ENCODE data around the gene NADSYN1. TPM values are rescaled to one million over a fixed set of nuclear protein-coding genes. Genes with fewer than 3 reads are reported as not detected.
"Not testable (repeated sequence)": the region's sequence is repeated elsewhere in the genome, so short reads cannot be mapped to it uniquely, and the experiment has no call there.

The NADSYN1 gene
- polyA plus RNA-seq, 1 donor from 2014 or later: 66.9 TPM

- Histone ChIP-seq H3K9me2 (ENCODE audit: insufficient read depth, low read length) (no peaks in the 10 kb centered on the region), H3K27ac (ENCODE audit: low read length) (no peak overlapping the region), H3K36me3 (ENCODE audit: insufficient read depth, low read length) (no peaks in the 10 kb centered on the region), H3K9ac (ENCODE audit: low read length) (no peak overlapping the region), H3K4me3 (ENCODE audit: low read length) (no peak overlapping the region), H3K27me3 (ENCODE audit: insufficient read depth, low read depth, low read length) (no peaks in the 10 kb centered on the region), H3F3A (ENCODE audit: insufficient read depth, low read length, poor library complexity, severe bottlenecking) (no peaks in the 10 kb centered on the region), H4K20me1 (ENCODE audit: insufficient read depth) (no peaks in the 10 kb centered on the region), H3K9me3 (ENCODE audit: low read length) (no peaks in the 10 kb centered on the region), H3K79me2 (replicated peaks; ENCODE audit: insufficient read depth, low read length) (no peaks in the 10 kb centered on the region), H3K4me2 (ENCODE audit: low read length) (no peak overlapping the region), H2AFZ (ENCODE audit: low read depth, low read length) (no peak overlapping the region)
- TF ChIP-seq REST (IDR thresholded peaks at IDR 0.05; ENCODE audit: borderline replicate concordance) (no peak), MXI1 (conservative IDR thresholded peaks at IDR 0.05; ENCODE audit: poor library complexity, severe bottlenecking) (no peak), RAD21 (conservative IDR thresholded peaks at IDR 0.05) (no peak)
Observed at GRCh38 chr11:71535825-71536224, 82.8 kb downstream of the NADSYN1 start.

- no peaks in the 10 kb centered on the region for H3K79me2 ChIP-seq (replicated peaks; ENCODE audit: insufficient read depth, low read length)
- TF ChIP-seq POLR2AphosphoS5 (IDR thresholded peaks at IDR 0.05) (no peak), EZH2 (IDR thresholded peaks at IDR 0.05; ENCODE audit: borderline replicate concordance, insufficient read depth, low read length, poor library complexity, severe bottlenecking) (no peak), EP300 (conservative IDR thresholded peaks at IDR 0.05; ENCODE audit: poor library complexity, severe bottlenecking) (no peak), REST (IDR thresholded peaks at IDR 0.05; ENCODE audit: borderline replicate concordance) (no peak), RAD21 (conservative IDR thresholded peaks at IDR 0.05) (no peak), MXI1 (conservative IDR thresholded peaks at IDR 0.05; ENCODE audit: poor library complexity, severe bottlenecking) (no peak), CTCF (IDR thresholded peaks at IDR 0.05; ENCODE audit: poor library complexity, severe bottlenecking) (no peak), TAF1 (IDR thresholded peaks at IDR 0.05; ENCODE audit: low read depth) (no peak)
- no peak overlapping the region for H3K4me3 ChIP-seq (ENCODE audit: low read length)
- H3K4me2 ChIP-seq (ENCODE audit: low read length): no peak overlapping the region
- H3K27me3 ChIP-seq (ENCODE audit: insufficient read depth, low read depth, low read length): no peaks in the 10 kb centered on the region
- no peak overlapping the region for H3K27ac ChIP-seq (ENCODE audit: low read length)
- no peak overlapping the region for H2AFZ ChIP-seq (ENCODE audit: low read depth, low read length)
- no peaks in the 10 kb centered on the region for H3K36me3 ChIP-seq (ENCODE audit: insufficient read depth, low read length)
- H3K9me2 ChIP-seq (ENCODE audit: insufficient read depth, low read length): no peaks in the 10 kb centered on the region
- no peaks in the 10 kb centered on the region for H3F3A ChIP-seq (ENCODE audit: insufficient read depth, low read length, poor library complexity, severe bottlenecking)
- H3K9ac ChIP-seq (ENCODE audit: low read length): no peak overlapping the region
- H3K9me3 ChIP-seq (ENCODE audit: low read length): no peaks in the 10 kb centered on the region
- H4K20me1 ChIP-seq (ENCODE audit: insufficient read depth): no peaks in the 10 kb centered on the region
Observed at GRCh38 chr11:71537537-71537936, 84.5 kb downstream of the NADSYN1 start.

GRCh38 chr11:71537977-71538665 lies 85.1 kb downstream of the NADSYN1 start, which contains the start of gene KRTAP5-8:
TSS of gene KRTAP5-8 (plus strand) at chr11:71538025. CDS start at chr11:71538056, 31 bp downstream.
- H3K79me2 ChIP-seq (replicated peaks; ENCODE audit: insufficient read depth, low read length); H3K9me3 ChIP-seq (ENCODE audit: low read length); H3K27ac ChIP-seq (ENCODE audit: low read length); H3K4me3 ChIP-seq (ENCODE audit: low read length); H3K27me3 ChIP-seq (ENCODE audit: insufficient read depth, low read depth, low read length); H3F3A ChIP-seq (ENCODE audit: insufficient read depth, low read length, poor library complexity, severe bottlenecking); H4K20me1 ChIP-seq (ENCODE audit: insufficient read depth); H2AFZ ChIP-seq (ENCODE audit: low read depth, low read length); H3K9me2 ChIP-seq (ENCODE audit: insufficient read depth, low read length); H3K36me3 ChIP-seq (ENCODE audit: insufficient read depth, low read length); H3K4me2 ChIP-seq (ENCODE audit: low read length); H3K9ac ChIP-seq (ENCODE audit: low read length): not testable (repeated sequence)
